ENCODE data around the gene HES3.
A peak's percentile ranks its signal among the peaks of the same experiment; 100 is the strongest.

Gene HES3

DNA sequence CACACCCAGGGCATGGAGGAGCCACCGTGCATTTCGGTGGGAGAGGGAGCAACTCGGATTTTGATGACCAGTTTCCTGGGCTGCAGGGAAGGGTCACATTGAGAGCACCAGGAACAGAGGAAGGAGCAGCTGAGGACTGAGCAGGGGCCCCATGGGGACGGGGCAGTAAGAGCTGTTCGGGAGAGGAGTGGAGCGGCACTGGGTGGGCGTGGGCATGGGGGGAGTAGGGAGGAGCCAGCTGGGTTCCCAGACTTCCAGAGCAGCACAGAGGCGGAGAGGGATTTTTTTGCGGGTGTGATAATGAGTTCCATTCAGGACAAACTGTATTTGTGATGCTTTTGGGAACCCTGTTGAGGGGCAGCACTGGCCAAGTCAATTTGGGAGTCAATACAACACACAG lies 34.3 kb downstream of the HES3 start:
- DNase-seq (ENCODE audit: low read depth), result no peak
- no peak overlapping the region for H3K4me3 ChIP-seq (ENCODE audit: low read depth, low read length)
- TF ChIP-seq MYC (IDR thresholded peaks at IDR 0.05; ENCODE audit: low read depth, low read length), result no peak
- TF ChIP-seq, protein P1, sequence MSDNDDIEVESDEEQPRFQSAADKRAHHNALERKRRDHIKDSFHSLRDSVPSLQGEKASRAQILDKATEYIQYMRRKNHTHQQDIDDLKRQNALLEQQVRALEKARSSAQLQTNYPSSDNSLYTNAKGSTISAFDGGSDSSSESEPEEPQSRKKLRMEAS (IDR thresholded peaks at IDR 0.05; ENCODE audit: low read depth, low read length), result no peak
- TF ChIP-seq, protein P2, sequence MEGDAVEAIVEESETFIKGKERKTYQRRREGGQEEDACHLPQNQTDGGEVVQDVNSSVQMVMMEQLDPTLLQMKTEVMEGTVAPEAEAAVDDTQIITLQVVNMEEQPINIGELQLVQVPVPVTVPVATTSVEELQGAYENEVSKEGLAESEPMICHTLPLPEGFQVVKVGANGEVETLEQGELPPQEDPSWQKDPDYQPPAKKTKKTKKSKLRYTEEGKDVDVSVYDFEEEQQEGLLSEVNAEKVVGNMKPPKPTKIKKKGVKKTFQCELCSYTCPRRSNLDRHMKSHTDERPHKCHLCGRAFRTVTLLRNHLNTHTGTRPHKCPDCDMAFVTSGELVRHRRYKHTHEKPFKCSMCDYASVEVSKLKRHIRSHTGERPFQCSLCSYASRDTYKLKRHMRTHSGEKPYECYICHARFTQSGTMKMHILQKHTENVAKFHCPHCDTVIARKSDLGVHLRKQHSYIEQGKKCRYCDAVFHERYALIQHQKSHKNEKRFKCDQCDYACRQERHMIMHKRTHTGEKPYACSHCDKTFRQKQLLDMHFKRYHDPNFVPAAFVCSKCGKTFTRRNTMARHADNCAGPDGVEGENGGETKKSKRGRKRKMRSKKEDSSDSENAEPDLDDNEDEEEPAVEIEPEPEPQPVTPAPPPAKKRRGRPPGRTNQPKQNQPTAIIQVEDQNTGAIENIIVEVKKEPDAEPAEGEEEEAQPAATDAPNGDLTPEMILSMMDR (IDR thresholded peaks at IDR 0.05; ENCODE audit: low read depth, low read length), result no peak
- TF ChIP-seq POLR2A (IDR thresholded peaks at IDR 0.05; ENCODE audit: extremely low read depth, insufficient read length), result no peak

DNA sequence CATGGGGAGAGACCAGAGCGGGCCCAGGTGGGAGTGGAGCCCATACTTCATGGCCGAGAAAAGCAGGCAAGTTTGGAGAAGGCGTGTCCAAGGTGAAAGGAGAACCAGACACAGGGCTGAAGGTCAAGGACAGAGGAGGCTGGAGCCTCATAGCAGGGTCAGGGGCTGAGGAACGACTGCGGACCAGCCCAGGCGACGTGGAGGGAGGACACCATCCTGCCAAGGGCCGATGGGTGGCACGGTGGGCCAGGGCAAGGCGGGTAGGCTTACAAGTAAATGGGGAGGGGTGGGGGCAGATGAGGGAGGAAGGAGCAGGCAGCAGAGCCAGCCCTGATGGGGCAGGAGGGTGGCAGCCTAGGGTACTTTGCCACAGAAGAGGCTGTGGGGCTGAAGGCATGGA lies 35.1 kb downstream of the HES3 start:
- H3K4me3 ChIP-seq (ENCODE audit: low read depth, low read length), result no peak overlapping the region
- TF ChIP-seq MYC (IDR thresholded peaks at IDR 0.05; ENCODE audit: low read depth, low read length) (no peak), POLR2A (IDR thresholded peaks at IDR 0.05; ENCODE audit: extremely low read depth, insufficient read length) (no peak)
- TF ChIP-seq, protein P2 (IDR thresholded peaks at IDR 0.05; ENCODE audit: low read depth, low read length), result no peak
- TF ChIP-seq, protein P1 (IDR thresholded peaks at IDR 0.05; ENCODE audit: low read depth, low read length), result no peak
- no peak for DNase-seq (ENCODE audit: low read depth)

DNA sequence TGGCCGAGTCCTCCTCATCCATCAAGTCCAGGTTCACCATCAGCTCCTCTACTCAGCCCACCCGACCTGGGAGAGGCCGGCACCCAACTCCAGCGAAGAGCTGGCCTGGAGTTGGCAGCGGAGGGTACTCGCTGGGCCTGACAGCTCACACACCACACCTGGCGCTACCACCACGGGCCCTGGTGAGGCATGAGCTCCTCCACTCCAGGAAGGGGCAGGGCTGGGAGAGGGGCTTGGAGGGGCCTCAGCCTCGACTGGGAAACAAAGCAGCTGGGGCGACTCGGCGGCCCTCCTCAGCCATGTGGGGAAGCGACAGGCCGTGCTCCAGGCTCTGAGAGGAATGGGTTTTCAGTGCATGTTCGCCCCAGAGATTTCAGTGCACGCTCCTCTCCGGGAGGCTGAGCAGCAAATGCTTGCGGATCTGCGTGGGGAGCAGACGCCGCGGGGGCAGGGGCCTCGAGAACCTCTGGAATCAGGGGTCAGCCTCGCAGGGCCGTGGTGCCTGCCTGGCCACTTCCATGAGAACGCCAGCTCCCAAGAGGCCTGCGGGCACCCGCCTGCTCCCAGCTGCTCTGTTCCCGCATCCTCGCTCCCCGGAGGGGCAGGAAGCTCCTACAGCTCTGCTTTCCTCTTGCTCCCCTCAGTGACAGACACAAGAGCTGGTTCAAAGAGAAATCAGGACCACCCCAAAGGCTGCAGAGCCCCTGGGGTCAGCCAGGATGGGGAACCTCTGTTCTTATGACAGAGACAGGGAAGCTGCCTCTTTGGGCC lies 35.8 kb downstream of the HES3 start:
- no peak overlapping the region for H3K4me3 ChIP-seq (ENCODE audit: low read depth, low read length)
- no peak for DNase-seq (ENCODE audit: low read depth)
- TF ChIP-seq, protein P2 (IDR thresholded peaks at IDR 0.05; ENCODE audit: low read depth, low read length), result no peak
- TF ChIP-seq, protein P1 (IDR thresholded peaks at IDR 0.05; ENCODE audit: low read depth, low read length), result no peak
- no peak for TF ChIP-seq MYC (IDR thresholded peaks at IDR 0.05; ENCODE audit: low read depth, low read length)
- TF ChIP-seq POLR2A (IDR thresholded peaks at IDR 0.05; ENCODE audit: extremely low read depth, insufficient read length), result no peak

DNA sequence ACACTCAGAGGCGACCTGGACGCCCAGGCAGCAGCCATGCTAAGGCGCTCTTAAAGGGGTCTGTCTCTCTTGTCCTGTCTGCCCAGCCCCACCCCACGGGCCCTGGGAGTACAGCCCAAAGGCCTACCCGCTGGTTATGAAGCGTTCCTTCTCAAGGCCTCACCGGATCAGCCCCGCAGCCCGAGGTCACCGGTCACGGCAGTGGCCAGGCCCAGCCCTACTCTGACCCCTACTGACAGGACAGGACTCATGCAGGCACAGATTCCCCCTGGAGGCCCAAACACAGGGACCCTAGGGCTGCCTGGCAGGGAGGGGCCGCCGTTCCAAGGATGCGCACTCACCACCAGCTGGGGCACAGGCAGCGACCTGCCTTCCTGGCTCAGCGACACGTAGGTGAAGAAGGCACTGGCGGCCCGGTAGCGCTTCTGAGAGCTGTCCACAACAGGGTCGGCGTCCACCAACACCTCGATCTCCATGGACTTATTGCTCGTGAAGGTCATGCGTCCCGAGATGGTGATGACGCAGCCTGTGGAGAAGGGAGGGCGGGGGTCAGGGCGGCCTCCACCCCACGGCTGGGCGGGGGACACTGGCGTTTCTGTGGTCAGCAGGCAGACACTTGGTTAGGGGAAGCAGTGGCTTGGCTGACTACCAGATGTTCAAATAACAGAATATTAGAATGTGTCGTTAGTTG lies 36.9 kb downstream of the HES3 start:
- DNase-seq (ENCODE audit: low read depth), result peak; percentile 16

DNA sequence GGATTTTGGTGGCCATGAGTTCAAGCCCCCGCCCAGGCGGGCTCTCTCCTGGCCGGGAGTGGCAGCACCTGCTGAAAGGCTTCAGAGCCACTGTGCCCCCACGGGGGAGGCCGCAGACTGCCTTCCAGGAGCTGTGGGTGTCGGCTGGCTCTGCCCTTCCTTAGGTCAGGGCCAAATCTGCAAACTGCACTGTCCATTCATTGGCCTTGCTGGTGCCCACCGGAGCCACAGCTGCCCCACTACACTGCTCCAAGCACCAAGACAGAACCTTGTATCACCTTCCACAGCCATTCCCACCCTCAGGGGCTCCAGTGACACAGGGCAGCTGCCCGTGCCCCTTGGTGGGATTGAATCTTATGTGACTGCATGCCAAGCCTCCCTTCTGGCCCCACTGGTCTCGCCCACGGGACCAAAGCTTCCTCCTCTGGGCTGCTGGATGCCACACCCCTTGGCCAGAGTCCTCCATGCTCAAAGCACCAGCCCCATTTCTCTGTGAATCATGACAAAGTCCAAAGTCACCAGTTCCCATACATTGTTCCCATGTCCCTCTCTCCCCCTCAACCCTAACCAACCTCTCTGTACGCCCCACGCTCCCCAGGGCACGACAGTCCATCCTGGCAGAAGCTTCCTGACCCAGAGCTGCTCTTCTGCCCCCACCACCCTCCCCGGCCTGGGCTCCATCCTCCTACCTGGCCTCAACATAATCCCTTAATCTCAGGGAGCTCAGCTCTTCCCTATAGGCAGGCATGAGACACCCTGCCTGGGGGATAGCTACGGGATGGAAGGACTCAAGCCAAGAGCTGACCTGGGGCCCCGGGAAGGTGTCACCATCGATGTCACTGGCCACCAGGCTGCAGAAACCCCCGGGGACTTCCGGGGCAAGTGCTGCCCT lies 37.8 kb downstream of the HES3 start:
- H3K4me3 ChIP-seq (ENCODE audit: low read depth, low read length), result no peak overlapping the region
- no peak for DNase-seq (ENCODE audit: low read depth)
- TF ChIP-seq POLR2A (IDR thresholded peaks at IDR 0.05; ENCODE audit: extremely low read depth, insufficient read length), result no peak
- no peak for TF ChIP-seq MYC (IDR thresholded peaks at IDR 0.05; ENCODE audit: low read depth, low read length)
- TF ChIP-seq, protein P2 (IDR thresholded peaks at IDR 0.05; ENCODE audit: low read depth, low read length), result no peak
- TF ChIP-seq, protein P1 (IDR thresholded peaks at IDR 0.05; ENCODE audit: low read depth, low read length), result no peak

More for the DNA sequence above, 36.9 kb downstream of the HES3 start:
- TF ChIP-seq MYC (IDR thresholded peaks at IDR 0.05; ENCODE audit: low read depth, low read length) (no peak), POLR2A (IDR thresholded peaks at IDR 0.05; ENCODE audit: extremely low read depth, insufficient read length) (no peak)
- TF ChIP-seq, protein P1 (IDR thresholded peaks at IDR 0.05; ENCODE audit: low read depth, low read length), result no peak
- TF ChIP-seq, protein P2 (IDR thresholded peaks at IDR 0.05; ENCODE audit: low read depth, low read length), result no peak
- H3K4me3 ChIP-seq (ENCODE audit: low read depth, low read length), result no peak overlapping the region
